Measurements from ENCODE around the gene TLR8. TPM values are rescaled to one million over a fixed set of nuclear protein-coding genes. Genes with fewer than 3 reads are reported as not detected.

TLR8 gene
- total and polyA plus RNA-seq, 10 of the 15 experiments (the other 5 are each of a cell fraction or from before 2014, with no cell fraction given), result 0.04 TPM; not detected in 9

DNA sequence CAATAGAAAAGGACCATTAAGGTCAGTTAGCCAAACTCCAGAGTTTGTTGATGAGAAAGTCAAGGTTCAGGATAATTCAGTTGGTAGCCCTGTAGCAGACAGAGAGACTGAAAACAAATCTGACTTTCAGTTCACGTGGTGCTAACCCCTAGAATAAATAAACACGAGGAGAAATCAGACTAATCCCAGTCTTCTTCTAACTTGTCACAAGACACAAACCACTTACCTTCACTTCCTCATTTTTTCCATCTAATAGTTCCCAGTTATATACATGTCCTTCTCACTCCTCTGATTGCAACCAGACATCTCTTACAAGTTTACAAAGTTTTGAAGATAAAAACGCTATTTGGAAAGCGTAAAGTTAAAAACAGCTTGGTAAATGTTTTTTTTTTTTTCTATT is 31.8 kb upstream of the TLR8 start:
- H3K4me1 ChIP-seq (ENCODE audit: control insufficient read depth, insufficient read depth, low read length), result peaks cover 22% of the 10 kb centered on the region
- FAIRE-seq, result peak; percentile 38
- H3K4me3 ChIP-seq, result 0 out of 2 replicates have a peak overlapping the region, but pooled peaks have one; percentile 34
- CTCF ChIA-PET, result interaction anchor here (1.1 to 1.8 kb wide), 2 partner anchors 21 to 60 kb away, joined by 5 to 6 read pairs; no protein-coding TSS in a partner anchor
- H2AFZ ChIP-seq (ENCODE audit: control insufficient read depth, low read depth, low read length), result no peak overlapping the region
- peak overlapping the region; percentile 60; the same call in 1 of the 2 replicates for H3K4me2 ChIP-seq (ENCODE audit: control insufficient read depth, insufficient read depth)
- ATAC-seq, result peak; percentile 49
- no peaks in the 10 kb centered on the region; the same call in 1 of the 3 replicates for H3K9me3 ChIP-seq (replicated peaks; ENCODE audit: control insufficient read depth, insufficient read depth, low read length)
- 0 out of 2 replicates have a peak overlapping the region, but pooled peaks have one; percentile 35 for H3K27ac ChIP-seq (ENCODE audit: control insufficient read depth, insufficient read depth)
- POLR2A ChIA-PET, result interaction anchor here (1.0 to 1.2 kb wide), 3 partner anchors 9 to 33 kb away, joined by 3 to 4 read pairs (median 3); no protein-coding TSS in a partner anchor
- SMC1A ChIA-PET (ENCODE audit: uncharacterized antibody, unreplicated experiment), result interaction anchor here (0.8 to 2.1 kb wide), 4 partner anchors 11 to 51 kb away, joined by 3 to 5 read pairs (median 4); no protein-coding TSS in a partner anchor
- no peaks in the 10 kb centered on the region for H3K27me3 ChIP-seq (replicated peaks in 1 of 2; ENCODE audit: control insufficient read depth in 2 of 2, insufficient read depth in 2 of 2, low read length in 1 of 2)
- H3K79me2 ChIP-seq (ENCODE audit: control insufficient read depth, insufficient read depth, low read length), result peaks cover 58% of the 10 kb centered on the region
- 47% methylated on average over 4 of the region's 4 CpGs for WGBS (ENCODE audit: insufficient coverage, insufficient replicate concordance, low lambda C conversion rate, missing lambda C conversion rate)
- BruUV-seq (replicated peaks), result no TSS peak
- peaks cover 4 to 21% of the 10 kb centered on the region in 2 experiments for H3K36me3 ChIP-seq (ENCODE audit: control insufficient read depth in 2 of 2, insufficient read depth in 2 of 2, low read length in 1 of 2)
- intact Hi-C loops (cut with micrococcal nuclease; ENCODE audit: unreplicated experiment) (no loop called here), in situ Hi-C loops (cut with MboI) (no loop called here)
- no peak overlapping the region for H3K9ac ChIP-seq (ENCODE audit: control insufficient read depth, insufficient read depth, low read length)
- RAD21 ChIA-PET (ENCODE audit: unreplicated experiment), result interaction anchor here (1.6 kb wide), 1 partner anchor 60 kb away, joined by 4 read pairs; no protein-coding TSS in a partner anchor
- no peaks in the 10 kb centered on the region for H4K20me1 ChIP-seq (ENCODE audit: control insufficient read depth, insufficient read depth)
- no peak for DNase-seq (ENCODE audit: low read depth, low spot score)
- no peak for TF ChIP-seq NFXL1 (IDR thresholded peaks at IDR 0.05; ENCODE audit: borderline replicate concordance)
- TF ChIP-seq, protein P1, sequence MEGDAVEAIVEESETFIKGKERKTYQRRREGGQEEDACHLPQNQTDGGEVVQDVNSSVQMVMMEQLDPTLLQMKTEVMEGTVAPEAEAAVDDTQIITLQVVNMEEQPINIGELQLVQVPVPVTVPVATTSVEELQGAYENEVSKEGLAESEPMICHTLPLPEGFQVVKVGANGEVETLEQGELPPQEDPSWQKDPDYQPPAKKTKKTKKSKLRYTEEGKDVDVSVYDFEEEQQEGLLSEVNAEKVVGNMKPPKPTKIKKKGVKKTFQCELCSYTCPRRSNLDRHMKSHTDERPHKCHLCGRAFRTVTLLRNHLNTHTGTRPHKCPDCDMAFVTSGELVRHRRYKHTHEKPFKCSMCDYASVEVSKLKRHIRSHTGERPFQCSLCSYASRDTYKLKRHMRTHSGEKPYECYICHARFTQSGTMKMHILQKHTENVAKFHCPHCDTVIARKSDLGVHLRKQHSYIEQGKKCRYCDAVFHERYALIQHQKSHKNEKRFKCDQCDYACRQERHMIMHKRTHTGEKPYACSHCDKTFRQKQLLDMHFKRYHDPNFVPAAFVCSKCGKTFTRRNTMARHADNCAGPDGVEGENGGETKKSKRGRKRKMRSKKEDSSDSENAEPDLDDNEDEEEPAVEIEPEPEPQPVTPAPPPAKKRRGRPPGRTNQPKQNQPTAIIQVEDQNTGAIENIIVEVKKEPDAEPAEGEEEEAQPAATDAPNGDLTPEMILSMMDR (IDR thresholded peaks at IDR 0.05 in 2 of 3, conservative IDR thresholded peaks at IDR 0.05 in 1 of 3; ENCODE audit: control insufficient read depth in 2 of 3, extremely low read depth in 1 of 3, insufficient read depth in 1 of 3, low read depth in 3 of 3, low read length in 3 of 3), result no peak
- TF ChIP-seq, protein P2, sequence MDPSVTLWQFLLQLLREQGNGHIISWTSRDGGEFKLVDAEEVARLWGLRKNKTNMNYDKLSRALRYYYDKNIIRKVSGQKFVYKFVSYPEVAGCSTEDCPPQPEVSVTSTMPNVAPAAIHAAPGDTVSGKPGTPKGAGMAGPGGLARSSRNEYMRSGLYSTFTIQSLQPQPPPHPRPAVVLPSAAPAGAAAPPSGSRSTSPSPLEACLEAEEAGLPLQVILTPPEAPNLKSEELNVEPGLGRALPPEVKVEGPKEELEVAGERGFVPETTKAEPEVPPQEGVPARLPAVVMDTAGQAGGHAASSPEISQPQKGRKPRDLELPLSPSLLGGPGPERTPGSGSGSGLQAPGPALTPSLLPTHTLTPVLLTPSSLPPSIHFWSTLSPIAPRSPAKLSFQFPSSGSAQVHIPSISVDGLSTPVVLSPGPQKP (IDR thresholded peaks at IDR 0.05; ENCODE audit: low read depth, low read length), result no peak
- peak; percentile 84 for TF ChIP-seq SPI1 (IDR thresholded peaks at IDR 0.05; ENCODE audit: borderline replicate concordance, insufficient read depth, low read depth, low read length)
- TF ChIP-seq PAX5 (IDR thresholded peaks at IDR 0.05; ENCODE audit: borderline replicate concordance, low read depth, low read length), result no peak
- no peak for TF ChIP-seq GATAD2B (conservative IDR thresholded peaks at IDR 0.05; ENCODE audit: low read depth)
- TF ChIP-seq ETV6 (conservative IDR thresholded peaks at IDR 0.05 in 1 of 2, IDR thresholded peaks at IDR 0.05 in 1 of 2; ENCODE audit: borderline replicate concordance in 1 of 2, low read depth in 1 of 2), result no peak
- no peak for TF ChIP-seq PML (IDR thresholded peaks at IDR 0.05; ENCODE audit: low read length)
- no peak for TF ChIP-seq LARP7 (IDR thresholded peaks at IDR 0.05)
- TF ChIP-seq, protein P3, sequence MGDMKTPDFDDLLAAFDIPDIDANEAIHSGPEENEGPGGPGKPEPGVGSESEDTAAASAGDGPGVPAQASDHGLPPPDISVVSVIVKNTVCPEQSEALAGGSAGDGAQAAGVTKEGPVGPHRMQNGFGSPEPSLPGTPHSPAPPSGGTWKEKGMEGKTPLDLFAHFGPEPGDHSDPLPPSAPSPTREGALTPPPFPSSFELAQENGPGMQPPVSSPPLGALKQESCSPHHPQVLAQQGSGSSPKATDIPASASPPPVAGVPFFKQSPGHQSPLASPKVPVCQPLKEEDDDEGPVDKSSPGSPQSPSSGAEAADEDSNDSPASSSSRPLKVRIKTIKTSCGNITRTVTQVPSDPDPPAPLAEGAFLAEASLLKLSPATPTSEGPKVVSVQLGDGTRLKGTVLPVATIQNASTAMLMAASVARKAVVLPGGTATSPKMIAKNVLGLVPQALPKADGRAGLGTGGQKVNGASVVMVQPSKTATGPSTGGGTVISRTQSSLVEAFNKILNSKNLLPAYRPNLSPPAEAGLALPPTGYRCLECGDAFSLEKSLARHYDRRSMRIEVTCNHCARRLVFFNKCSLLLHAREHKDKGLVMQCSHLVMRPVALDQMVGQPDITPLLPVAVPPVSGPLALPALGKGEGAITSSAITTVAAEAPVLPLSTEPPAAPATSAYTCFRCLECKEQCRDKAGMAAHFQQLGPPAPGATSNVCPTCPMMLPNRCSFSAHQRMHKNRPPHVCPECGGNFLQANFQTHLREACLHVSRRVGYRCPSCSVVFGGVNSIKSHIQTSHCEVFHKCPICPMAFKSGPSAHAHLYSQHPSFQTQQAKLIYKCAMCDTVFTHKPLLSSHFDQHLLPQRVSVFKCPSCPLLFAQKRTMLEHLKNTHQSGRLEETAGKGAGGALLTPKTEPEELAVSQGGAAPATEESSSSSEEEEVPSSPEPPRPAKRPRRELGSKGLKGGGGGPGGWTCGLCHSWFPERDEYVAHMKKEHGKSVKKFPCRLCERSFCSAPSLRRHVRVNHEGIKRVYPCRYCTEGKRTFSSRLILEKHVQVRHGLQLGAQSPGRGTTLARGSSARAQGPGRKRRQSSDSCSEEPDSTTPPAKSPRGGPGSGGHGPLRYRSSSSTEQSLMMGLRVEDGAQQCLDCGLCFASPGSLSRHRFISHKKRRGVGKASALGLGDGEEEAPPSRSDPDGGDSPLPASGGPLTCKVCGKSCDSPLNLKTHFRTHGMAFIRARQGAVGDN (IDR thresholded peaks at IDR 0.05), result no peak
- TF ChIP-seq CBX3 (IDR thresholded peaks at IDR 0.05; ENCODE audit: borderline replicate concordance, low read depth), result no peak
- TF ChIP-seq, protein P4, sequence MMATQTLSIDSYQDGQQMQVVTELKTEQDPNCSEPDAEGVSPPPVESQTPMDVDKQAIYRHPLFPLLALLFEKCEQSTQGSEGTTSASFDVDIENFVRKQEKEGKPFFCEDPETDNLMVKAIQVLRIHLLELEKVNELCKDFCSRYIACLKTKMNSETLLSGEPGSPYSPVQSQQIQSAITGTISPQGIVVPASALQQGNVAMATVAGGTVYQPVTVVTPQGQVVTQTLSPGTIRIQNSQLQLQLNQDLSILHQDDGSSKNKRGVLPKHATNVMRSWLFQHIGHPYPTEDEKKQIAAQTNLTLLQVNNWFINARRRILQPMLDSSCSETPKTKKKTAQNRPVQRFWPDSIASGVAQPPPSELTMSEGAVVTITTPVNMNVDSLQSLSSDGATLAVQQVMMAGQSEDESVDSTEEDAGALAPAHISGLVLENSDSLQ (IDR thresholded peaks at IDR 0.05), result no peak
- no peak for TF ChIP-seq NR2F1 (conservative IDR thresholded peaks at IDR 0.05)
- no peak for TF ChIP-seq KDM1A (IDR thresholded peaks at IDR 0.05; ENCODE audit: borderline replicate concordance)
- TF ChIP-seq RAD51 (IDR thresholded peaks at IDR 0.05), result peak; percentile 44; the same call in 1 of the 2 replicates
